Activated CD8-positive, alpha-beta T cell treated with anti-CD3 and anti-CD28 coated beads for 36 hours (primary cell): ENCODE measurements around the gene SLC12A5. TPM values are rescaled to one million over a fixed set of nuclear protein-coding genes. Genes with fewer than 3 reads are reported as not detected.

Experiments used
- ATAC-seq: fragments of 200-7000 bp; cut with Tn5 transposase; one replicate; pipeline ENCODE4 v1.10.0; 2021; ENCODE audit warnings: mild to moderate bottlenecking, moderate library complexity
- CTCF ChIA-PET: fragments of 350-600 bp; sonication (Branson Sonifier 250); formaldehyde crosslinking; loops from one replicate; lab custom pipeline; 2021; ENCODE audit warnings: antibody characterized with exemption; lab: Charles Lee
- POLR2A ChIA-PET: fragments of 350-600 bp; sonication (Branson Sonifier 250); formaldehyde crosslinking; loops from one replicate; lab custom pipeline; 2021; ENCODE audit warnings: antibody characterized with exemption; lab: Charles Lee
- DNase-seq: peaks from one replicate; pipeline ENCODE4 v3.0.0-alpha.2; 2020
- H3K27ac Mint-ChIP-seq: one replicate; pipeline ENCODE4 v1.8.0; 2021; ENCODE audit warnings: mild to moderate bottlenecking, mixed read lengths
- H3K27me3 Mint-ChIP-seq: one replicate; pipeline ENCODE4 v1.8.0; 2021; ENCODE audit warnings: mixed read lengths
- H3K36me3 Mint-ChIP-seq: one replicate; pipeline ENCODE4 v1.8.0; 2021; ENCODE audit warnings: low read depth, mixed read lengths
- H3K4me1 Mint-ChIP-seq: one replicate; pipeline ENCODE4 v1.8.0; 2021; ENCODE audit warnings: low read depth, mixed read lengths
- H3K4me3 Mint-ChIP-seq: one replicate; pipeline ENCODE4 v1.8.0; 2021; ENCODE audit warnings: mild to moderate bottlenecking, moderate library complexity, mixed read lengths
- H3K9me3 Mint-ChIP-seq: one replicate; pipeline ENCODE4 v1.8.0; 2021; ENCODE audit warnings: mixed read lengths
- CTCF ChIP-seq: fragments of 200-600 bp; IDR thresholded peaks from one replicate; pipeline ENCODE4 v1.8.0; 2022; ENCODE audit warnings: antibody characterized with exemption, mild to moderate bottlenecking
- intact Hi-C: fragments of 100-400 bp; cut with micrococcal nuclease; formaldehyde crosslinking; loops from one replicate; pipeline ENCODE4 v1.10.0; 2022
- total RNA-seq, 2 experiments: library from RNA; stranded (reverse); gene quantifications; one replicate each; pipeline ENCODE4 v1.2.3, GENCODE V29; 2021

Gene SLC12A5
- total RNA-seq, 2 experiments from 2014 or later, result 0.43 TPM; not detected in 1

- Mint-ChIP-seq H3K4me3 (no peak overlapping the region), H3K9me3 (no peaks in the 10 kb centered on the region), H3K27ac (no peak overlapping the region), H3K4me1 (no peaks in the 10 kb centered on the region), H3K36me3 (no peaks in the 10 kb centered on the region), H3K27me3 (peaks cover 41% of the 10 kb centered on the region)
- ATAC-seq (no peak), DNase-seq (no peak)
- intact Hi-C loops, result no loop called here
- ChIA-PET CTCF (interaction anchor here (0.9 to 1.4 kb wide), 2 partner anchors 30 to 88 kb away, joined by 3 to 4 read pairs; no protein-coding TSS in a partner anchor), POLR2A (no interaction called here)
- TF ChIP-seq CTCF, result no peak
Measured at GRCh38 chr20:46102940-46103339, 73.9 kb downstream of the SLC12A5 start.

GRCh38 chr20:46104262-46104661 lies 75.2 kb downstream of the SLC12A5 start:
- Mint-ChIP-seq H3K4me1 (no peaks in the 10 kb centered on the region), H3K9me3 (no peaks in the 10 kb centered on the region), H3K27me3 (peaks cover 41% of the 10 kb centered on the region), H3K36me3 (no peaks in the 10 kb centered on the region), H3K27ac (no peak overlapping the region), H3K4me3 (no peak overlapping the region)
- intact Hi-C loops, result no loop called here
- DNase-seq, result no peak
- no peak for ATAC-seq
- TF ChIP-seq CTCF, result no peak
- ChIA-PET CTCF (no interaction called here), POLR2A (no interaction called here)

- peaks cover 37% of the 10 kb centered on the region for H3K27me3 Mint-ChIP-seq
- no peaks in the 10 kb centered on the region for H3K36me3 Mint-ChIP-seq
- CTCF ChIA-PET, result interaction anchor here (1.0 to 2.7 kb wide), 5 partner anchors 23 to 120 kb away, joined by 3 to 8 read pairs (median 4); no protein-coding TSS in a partner anchor
Measured at GRCh38 chr20:46107061-46107460, 78.0 kb downstream of the SLC12A5 start.

GRCh38 chr20:46108435-46108841 lies 79.4 kb downstream of the SLC12A5 start:
- Mint-ChIP-seq H3K4me1 (peaks cover 7% of the 10 kb centered on the region), H3K4me3 (no peak overlapping the region), H3K36me3 (no peaks in the 10 kb centered on the region), H3K9me3 (no peaks in the 10 kb centered on the region), H3K27me3 (peaks cover 29% of the 10 kb centered on the region), H3K27ac (no peak overlapping the region)
- DNase-seq (no peak), ATAC-seq (no peak)
- intact Hi-C loops, result no loop called here
- ChIA-PET CTCF (interaction anchor here (1.4 to 2.7 kb wide), 4 partner anchors 24 to 121 kb away, joined by 3 to 8 read pairs (median 4); no protein-coding TSS in a partner anchor), POLR2A (no interaction called here)
- no peak for TF ChIP-seq CTCF

More at GRCh38 chr20:46107061-46107460, 78.0 kb downstream of the SLC12A5 start:
- POLR2A ChIA-PET, result no interaction called here
- no peak overlapping the region for H3K4me3 Mint-ChIP-seq
- peaks cover 7% of the 10 kb centered on the region for H3K4me1 Mint-ChIP-seq
- TF ChIP-seq CTCF, result no peak
- H3K27ac Mint-ChIP-seq, result no peak overlapping the region
- no peak for ATAC-seq
- intact Hi-C loops, result no loop called here
- no peak for DNase-seq
- H3K9me3 Mint-ChIP-seq, result no peaks in the 10 kb centered on the region

DNA sequence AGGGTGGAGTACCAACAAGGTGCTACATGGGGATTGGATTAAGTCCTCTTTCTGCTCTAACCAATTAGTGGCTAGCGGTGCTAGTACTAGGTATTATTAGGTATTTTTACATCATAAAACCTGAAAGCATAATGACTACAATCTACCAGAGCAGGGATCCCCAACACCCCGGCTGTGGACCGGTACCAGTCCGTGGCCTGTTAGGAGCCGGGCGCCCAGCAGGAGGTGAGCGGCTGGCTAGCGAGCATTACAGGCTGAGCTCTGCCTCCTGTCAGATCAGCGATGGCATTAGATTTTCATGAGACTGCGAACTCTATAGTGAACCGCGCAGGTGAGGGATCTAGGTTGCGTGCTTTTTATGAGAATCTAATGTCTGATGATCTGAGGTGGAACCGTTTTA lies 80.0 kb downstream of the SLC12A5 start:
- H3K27me3 Mint-ChIP-seq, result peaks cover 32% of the 10 kb centered on the region
- POLR2A ChIA-PET, result no interaction called here
- intact Hi-C loops, result no loop called here
- TF ChIP-seq CTCF, result no peak
- H3K36me3 Mint-ChIP-seq, result no peaks in the 10 kb centered on the region
- no peak overlapping the region for H3K4me3 Mint-ChIP-seq
- no peak for ATAC-seq
- H3K9me3 Mint-ChIP-seq, result no peaks in the 10 kb centered on the region
- no peak for DNase-seq
- CTCF ChIA-PET, result interaction anchor here (2.7 kb wide), 1 partner anchor 86 kb away, joined by 8 read pairs; no protein-coding TSS in a partner anchor
- no peak overlapping the region for H3K27ac Mint-ChIP-seq
- peaks cover 7% of the 10 kb centered on the region for H3K4me1 Mint-ChIP-seq

Other genes starting within 250 kb of the SLC12A5 start
- under 1 TPM in 1 of 2 experiments, not detected in 1; 0.54 TPM for gene WFDC3, start 237.3 kb upstream of the SLC12A5 start, total RNA-seq
- gene DNTTIP1, start 237.3 kb upstream of the SLC12A5 start, total RNA-seq, result 10 to 100 TPM; 25.3 to 27.1 TPM
- gene UBE2C, start 216.6 kb upstream of the SLC12A5 start, total RNA-seq, result 100 to 1,000 TPM; 149 to 151 TPM
- not detected for gene TNNC2, start 201.9 kb upstream of the SLC12A5 start, total RNA-seq
- gene SNX21, start 195.4 kb upstream of the SLC12A5 start, total RNA-seq, result 1 to 10 TPM; 1.4 to 1.7 TPM
- gene ACOT8, start 171.8 kb upstream of the SLC12A5 start, total RNA-seq, result 10 to 100 TPM; 18.5 to 21.2 TPM
- 1 to 10 TPM; 3.5 to 3.6 TPM for gene ZSWIM3, start 171.6 kb upstream of the SLC12A5 start, total RNA-seq
- gene ZSWIM1, start 148.0 kb upstream of the SLC12A5 start, total RNA-seq, result 1 to 10 TPM; 8.2 to 9.1 TPM
- under 1 TPM; 0.58 to 0.74 TPM for gene SPATA25, start 141.6 kb upstream of the SLC12A5 start, total RNA-seq
- 1 to 10 TPM; 2.4 to 2.9 TPM for gene NEURL2, start 138.0 kb upstream of the SLC12A5 start, total RNA-seq
- gene CTSA, start 137.9 kb upstream of the SLC12A5 start, total RNA-seq, result 10 to 100 TPM; 34.5 to 40.2 TPM
- gene PLTP, start 117.1 kb upstream of the SLC12A5 start, total RNA-seq, result 1 to 10 TPM; 7.4 to 8.6 TPM
- 10 to 100 TPM; 27.8 to 29.5 TPM for gene PCIF1, start 94.5 kb upstream of the SLC12A5 start, total RNA-seq
- 10 to 100 TPM; 27.0 to 28.8 TPM for gene ZNF335, start 57.0 kb upstream of the SLC12A5 start, total RNA-seq
- under 1 TPM in 1 of 2 experiments, not detected in 1; 0.11 TPM for gene MMP9, start 20.3 kb upstream of the SLC12A5 start, total RNA-seq
- gene NCOA5, start 60.7 kb downstream of the SLC12A5 start, total RNA-seq, result 10 to 100 TPM; 13.1 to 16.8 TPM
- 1 to 10 TPM; 3.3 to 3.5 TPM for gene CD40, start 89.1 kb downstream of the SLC12A5 start, total RNA-seq